CD8-positive, alpha-beta memory T cell (primary cell): ENCODE measurements around the gene NRM. TPM values are rescaled to one million over a fixed set of nuclear protein-coding genes. Genes with fewer than 3 reads are reported as not detected.
"Not testable (repeated sequence)": the region's sequence is repeated elsewhere in the genome, so short reads cannot be mapped to it uniquely, and the experiment has no call there.

Experiments used
- CTCF ChIA-PET: fragments of 350-600 bp; sonication (Branson Sonifier 250); formaldehyde crosslinking; loops from one replicate; lab custom pipeline; 2021; ENCODE audit warnings: antibody characterized with exemption; lab: Charles Lee
- POLR2A ChIA-PET: fragments of 350-600 bp; sonication (Branson Sonifier 250); formaldehyde crosslinking; loops from one replicate; lab custom pipeline; 2021; ENCODE audit warnings: antibody characterized with exemption; lab: Charles Lee
- DNase-seq, 5 donors: peaks; one replicate each; pipeline versions ENCODE4 v3.0.0 to v3.0.0-alpha.2; 2020 to 2022; ENCODE audit warnings: mixed read lengths in 1 of 5
- H3K27ac ChIP-seq: one replicate; pipeline ENCODE4 v1.7.0; 2013; ENCODE audit warnings: low read depth, mild to moderate bottlenecking, low read length, moderate library complexity
- H3K27me3 ChIP-seq: 2 replicates; pipeline ENCODE4 v1.7.0; 2013; ENCODE audit warnings: low read length, mild to moderate bottlenecking; ENCODE audit not compliant: insufficient read depth, poor library complexity, severe bottlenecking
- H3K36me3 ChIP-seq: 2 replicates; pipeline ENCODE4 v1.7.0; 2013; ENCODE audit warnings: mild to moderate bottlenecking, low read length, moderate library complexity; ENCODE audit not compliant: insufficient read depth
- H3K4me1 ChIP-seq: 2 replicates; pipeline ENCODE4 v1.7.0; 2013; ENCODE audit warnings: mild to moderate bottlenecking, low read length, moderate library complexity; ENCODE audit not compliant: insufficient read depth
- H3K4me3 ChIP-seq: 2 replicates; pipeline ENCODE4 v1.7.0; 2013; ENCODE audit warnings: mild to moderate bottlenecking, low read length
- H3K9me3 ChIP-seq: 2 replicates; pipeline ENCODE4 v1.7.0; 2013; ENCODE audit warnings: mild to moderate bottlenecking, low read length
- H3K27ac Mint-ChIP-seq, 8 donors: one replicate each; pipeline ENCODE4 v1.8.0; 2020 to 2021; ENCODE audit warnings: mixed read lengths in 8 of 8, mild to moderate bottlenecking in 6 of 8, inconsistent platforms in 3 of 8, moderate library complexity in 3 of 8
- H3K27me3 Mint-ChIP-seq, 2 donors: one replicate each; pipeline ENCODE4 v1.8.0; 2020 to 2021; ENCODE audit warnings: mixed read lengths in 2 of 2, mild to moderate bottlenecking in 1 of 2, moderate library complexity in 1 of 2
- H3K36me3 Mint-ChIP-seq, 3 donors: one replicate each; pipeline ENCODE4 v1.8.0; 2020 to 2021; ENCODE audit warnings: mixed read lengths in 3 of 3, inconsistent platforms in 1 of 3, mild to moderate bottlenecking in 1 of 3
- H3K4me1 Mint-ChIP-seq, 3 donors: one replicate each; pipeline ENCODE4 v1.8.0; 2020 to 2021; ENCODE audit warnings: mixed read lengths in 3 of 3, inconsistent platforms in 1 of 3, mild to moderate bottlenecking in 1 of 3
- H3K4me3 Mint-ChIP-seq, 7 donors: one replicate each; pipeline ENCODE4 v1.8.0; 2020 to 2021; ENCODE audit warnings: mixed read lengths in 7 of 7, mild to moderate bottlenecking in 6 of 7, moderate library complexity in 4 of 7, inconsistent platforms in 2 of 7
- H3K9me3 Mint-ChIP-seq, 5 donors: one replicate each; pipeline ENCODE4 v1.8.0; 2020 to 2022; ENCODE audit warnings: mixed read lengths in 5 of 5, mild to moderate bottlenecking in 3 of 5, moderate library complexity in 2 of 5, inconsistent platforms in 1 of 5
- polyA plus RNA-seq: library from polyadenylated mRNA; unstranded; fragments of 300-500 nt; fragmentation: Illumina TruSeq; gene quantifications from one replicate; pipeline ENCODE4 v1.2.3, GENCODE V29; 2021
- total RNA-seq, 2 experiments: library from RNA; stranded (reverse); gene quantifications; one replicate each; pipeline ENCODE4 v1.2.3, GENCODE V29; 2021

The NRM gene
- total and polyA plus RNA-seq, 3 experiments from 2014 or later = 11.7 to 29.2 (median 28.1) TPM

DNA sequence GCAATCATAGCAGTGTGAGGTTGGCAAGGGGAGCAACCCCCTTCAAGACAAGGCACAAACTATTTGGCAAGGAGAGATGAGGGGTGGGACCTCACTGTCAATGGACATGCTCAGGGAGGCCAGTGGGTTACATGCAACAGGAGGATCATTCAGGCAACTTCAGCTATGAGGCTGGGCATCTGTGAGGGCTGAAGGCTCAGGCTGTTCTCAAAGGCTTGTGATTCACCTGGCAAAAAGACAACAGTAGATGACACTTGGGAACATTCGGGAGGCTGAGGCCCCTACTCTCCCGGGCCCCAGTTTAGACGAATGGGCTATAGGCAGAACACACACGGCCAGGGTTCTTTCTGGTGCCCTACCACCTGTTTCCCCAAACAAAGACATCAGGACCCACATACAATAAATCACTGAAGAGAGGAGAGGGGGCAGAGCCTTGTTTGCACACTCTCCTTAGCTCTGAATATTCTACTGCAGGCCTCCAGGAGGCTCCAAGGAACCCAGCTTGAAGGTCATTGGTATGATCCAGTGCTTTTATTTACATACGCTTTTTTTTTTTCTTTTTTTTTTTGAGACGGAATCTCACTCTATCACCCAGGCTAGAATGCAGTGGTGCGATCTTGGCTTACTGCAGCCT, 37.3 kb upstream of the NRM start:
- no peaks in the 10 kb centered on the region for H3K27me3 ChIP-seq
- POLR2A ChIA-PET = interaction anchor here (0.7 to 0.9 kb wide), 3 partner anchors 85 to 800 kb away, joined by 4 to 5 read pairs (median 5); no protein-coding TSS in a partner anchor
- no peak for DNase-seq
- H3K4me1 ChIP-seq = peaks cover 32% of the 10 kb centered on the region
- no peaks in the 10 kb centered on the region for H3K9me3 ChIP-seq
- Mint-ChIP-seq H3K36me3 (peaks cover 3 to 82% (median 19%) of the 10 kb centered on the region in 3 donors), H3K4me3 (no peak overlapping the region), H3K4me1 (peaks cover 37 to 63% (median 44%) of the 10 kb centered on the region in 3 donors), H3K27me3 (no peaks in the 10 kb centered on the region), H3K27ac (peak overlapping the region; percentile 25 to 90 (median 52)), H3K9me3 (no peaks in the 10 kb centered on the region)
- H3K27ac ChIP-seq = no peak overlapping the region
- no peak overlapping the region for H3K4me3 ChIP-seq
- CTCF ChIA-PET = interaction anchor here (1.0 to 17.1 kb wide), 4 partner anchors 16 to 246 kb away, joined by 3 to 697 read pairs (median 4); partner anchors contain the start of genes DHX16 and IER3
- peaks cover 48% of the 10 kb centered on the region for H3K36me3 ChIP-seq

- Histone ChIP-seq H3K4me1 (peaks cover 38% of the 10 kb centered on the region), H3K27me3 (no peaks in the 10 kb centered on the region), H3K9me3 (no peaks in the 10 kb centered on the region), H3K27ac (no peak overlapping the region), H3K36me3 (peaks cover 52% of the 10 kb centered on the region), H3K4me3 (no peak overlapping the region)
- Mint-ChIP-seq H3K27ac (peak overlapping the region in 4 of 8 donors; percentile 23 to 90 (median 40)), H3K4me1 (peaks cover 43 to 69% (median 45%) of the 10 kb centered on the region in 3 donors), H3K36me3 (peaks cover 3 to 80% (median 20%) of the 10 kb centered on the region in 3 donors), H3K27me3 (peaks cover 0 to 5% of the 10 kb centered on the region in 2 donors), H3K9me3 (no peaks in the 10 kb centered on the region), H3K4me3 (no peak overlapping the region)
- POLR2A ChIA-PET = interaction anchor here (1.1 kb wide), 3 partner anchors 15 to 47 kb away, joined by 3 read pairs; no protein-coding TSS in a partner anchor
- DNase-seq = no peak
- CTCF ChIA-PET = interaction anchor here (1.0 to 17.1 kb wide), 4 partner anchors 18 to 245 kb away, joined by 3 to 697 read pairs (median 4); partner anchors contain the start of genes DHX16 and IER3
Observed at GRCh38 chr6:30726506-30727413, 36.0 kb upstream of the NRM start.

- CTCF ChIA-PET = interaction anchor here (1.0 to 17.1 kb wide), 2 partner anchors 19 to 48 kb away, joined by 3 to 697 read pairs; partner anchors contain the start of genes DHX16 and IER3
- DNase-seq = no peak
- Mint-ChIP-seq H3K9me3 (no peaks in the 10 kb centered on the region), H3K4me3 (no peak overlapping the region), H3K36me3 (peaks cover 3 to 82% (median 20%) of the 10 kb centered on the region in 3 donors), H3K27ac (peak overlapping the region; percentile 35 to 98 (median 72)), H3K27me3 (peaks cover 0 to 6% of the 10 kb centered on the region in 2 donors), H3K4me1 (peaks cover 40 to 65% (median 41%) of the 10 kb centered on the region in 3 donors)
- no peak overlapping the region for H3K27ac ChIP-seq
- POLR2A ChIA-PET = interaction anchor here (1.1 kb wide), 3 partner anchors 16 to 47 kb away, joined by 3 read pairs; no protein-coding TSS in a partner anchor
- no peaks in the 10 kb centered on the region for H3K27me3 ChIP-seq
- peaks cover 52% of the 10 kb centered on the region for H3K36me3 ChIP-seq
- H3K4me1 ChIP-seq = peaks cover 33% of the 10 kb centered on the region
- no peaks in the 10 kb centered on the region for H3K9me3 ChIP-seq
- H3K4me3 ChIP-seq = no peak overlapping the region
Observed at GRCh38 chr6:30725713-30726505, 35.1 kb upstream of the NRM start.

DNA sequence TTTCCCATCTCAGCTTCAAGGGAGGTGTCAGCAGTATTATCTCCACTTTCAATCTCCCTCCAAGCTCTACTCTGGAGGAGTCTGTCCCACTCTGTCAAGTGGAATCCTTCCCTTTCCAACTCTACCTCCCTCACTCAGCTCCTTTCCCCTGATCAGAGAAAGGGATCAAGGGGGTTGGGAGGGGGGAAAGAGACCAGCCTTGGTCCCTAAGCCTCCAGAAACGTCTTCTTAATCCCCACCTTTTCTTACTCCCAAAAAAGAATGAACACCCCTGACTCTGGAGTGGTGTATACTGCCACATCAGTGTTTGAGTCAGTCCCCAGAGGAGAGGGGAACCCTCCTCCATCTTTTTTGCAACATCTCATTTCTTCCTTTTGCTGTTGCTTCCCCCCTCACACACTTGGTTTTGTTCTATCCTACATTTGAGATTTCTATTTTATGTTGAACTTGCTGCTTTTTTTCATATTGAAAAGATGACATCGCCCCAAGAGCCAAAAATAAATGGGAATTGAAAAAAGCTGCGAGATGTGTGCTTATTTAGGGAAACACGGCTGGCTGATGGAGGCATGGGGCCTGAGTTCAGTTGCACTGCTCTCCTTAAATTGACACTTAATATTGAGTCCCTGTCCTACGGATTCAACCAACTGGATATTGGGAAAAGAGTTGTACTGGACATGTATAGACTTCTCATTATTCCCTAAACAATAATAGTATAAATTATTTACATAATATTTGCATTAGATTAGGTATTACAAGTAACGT, 34.3 kb upstream of the NRM start:
- H3K9me3 Mint-ChIP-seq = no peaks in the 10 kb centered on the region
- DNase-seq = no peak
- Histone ChIP-seq H3K36me3 (peaks cover 46% of the 10 kb centered on the region), H3K9me3 (no peaks in the 10 kb centered on the region), H3K27me3 (no peaks in the 10 kb centered on the region), H3K4me3 (no peak overlapping the region), H3K27ac (no peak overlapping the region), H3K4me1 (peaks cover 25% of the 10 kb centered on the region)
- peaks cover 0 to 6% of the 10 kb centered on the region in 2 donors for H3K27me3 Mint-ChIP-seq
- peaks cover 3 to 80% (median 20%) of the 10 kb centered on the region in 3 donors for H3K36me3 Mint-ChIP-seq
- peak overlapping the region in 1 of 7 donors; percentile 65 for H3K4me3 Mint-ChIP-seq
- POLR2A ChIA-PET = interaction anchor here (7.0 kb wide), 1 partner anchor 43 kb away, joined by 142 read pairs; no protein-coding TSS in a partner anchor
- peaks cover 32 to 57% (median 33%) of the 10 kb centered on the region in 3 donors for H3K4me1 Mint-ChIP-seq
- CTCF ChIA-PET = interaction anchor here (1.5 to 17.1 kb wide), 3 partner anchors 48 to 110 kb away, joined by 3 to 697 read pairs (median 4); partner anchors contain the start of gene DHX16
- H3K27ac Mint-ChIP-seq = peak overlapping the region; percentile 41 to 98 (median 72)

DNA sequence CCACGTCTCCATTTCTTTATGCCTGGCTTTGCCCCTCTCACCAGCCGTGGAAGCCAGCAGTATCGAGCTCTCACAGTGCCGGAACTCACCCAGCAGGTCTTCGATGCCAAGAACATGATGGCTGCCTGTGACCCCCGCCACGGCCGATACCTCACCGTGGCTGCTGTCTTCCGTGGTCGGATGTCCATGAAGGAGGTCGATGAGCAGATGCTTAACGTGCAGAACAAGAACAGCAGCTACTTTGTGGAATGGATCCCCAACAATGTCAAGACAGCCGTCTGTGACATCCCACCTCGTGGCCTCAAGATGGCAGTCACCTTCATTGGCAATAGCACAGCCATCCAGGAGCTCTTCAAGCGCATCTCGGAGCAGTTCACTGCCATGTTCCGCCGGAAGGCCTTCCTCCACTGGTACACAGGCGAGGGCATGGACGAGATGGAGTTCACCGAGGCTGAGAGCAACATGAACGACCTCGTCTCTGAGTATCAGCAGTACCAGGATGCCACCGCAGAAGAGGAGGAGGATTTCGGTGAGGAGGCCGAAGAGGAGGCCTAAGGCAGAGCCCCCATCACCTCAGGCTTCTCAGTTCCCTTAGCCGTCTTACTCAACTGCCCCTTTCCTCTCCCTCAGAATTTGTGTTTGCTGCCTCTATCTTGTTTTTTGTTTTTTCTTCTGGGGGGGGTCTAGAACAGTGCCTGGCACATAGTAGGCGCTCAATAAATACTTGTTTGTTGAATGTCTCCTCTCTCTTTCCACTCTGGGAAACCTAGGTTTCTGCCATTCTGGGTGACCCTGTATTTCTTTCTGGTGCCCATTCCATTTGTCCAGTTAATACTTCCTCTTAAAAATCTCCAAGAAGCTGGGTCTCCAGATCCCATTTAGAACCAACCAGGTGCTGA, 33.3 kb upstream of the NRM start:
- H3K4me1 Mint-ChIP-seq = peaks cover 40 to 63% (median 40%) of the 10 kb centered on the region in 3 donors

More for the DNA sequence above, 33.3 kb upstream of the NRM start:
- not testable (repeated sequence) for H3K27me3 Mint-ChIP-seq, H3K9me3 Mint-ChIP-seq, H3K27me3 ChIP-seq, H3K9me3 ChIP-seq, DNase-seq, H3K27ac ChIP-seq, H3K4me3 ChIP-seq
- ChIA-PET CTCF (interaction anchor here (1.1 to 17.1 kb wide), 15 partner anchors 7 to 242 kb away, joined by 3 to 697 read pairs (median 10); partner anchors contain the start of genes DHX16, IER3 and NRM), POLR2A (interaction anchor here (0.7 to 7.0 kb wide), 2 partner anchors 42 to 109 kb away, joined by 8 to 142 read pairs; no protein-coding TSS in a partner anchor)
- H3K4me1 ChIP-seq = peaks cover 29% of the 10 kb centered on the region
- H3K36me3 ChIP-seq = peaks cover 37% of the 10 kb centered on the region
- peaks cover 3 to 73% (median 20%) of the 10 kb centered on the region in 3 donors for H3K36me3 Mint-ChIP-seq
- peak overlapping the region in 3 of 7 donors; percentile 14 to 46 (median 26) for H3K4me3 Mint-ChIP-seq
- peak overlapping the region; percentile 24 to 98 (median 78) for H3K27ac Mint-ChIP-seq
